HG03575 (cell line): ENCODE results near the gene ENTREP3.
"Not testable (repeated sequence)": the region's sequence is repeated elsewhere in the genome, so short reads cannot be mapped to it uniquely, and the experiment has no call there.

Source experiments
- ATAC-seq: cut with Tn5 transposase; IDR thresholded peaks from one replicate; pipeline ENCODE4 v1.9.1; 2021; ENCODE audit not compliant: unreplicated experiment, insufficient number of reproducible peaks, low FRiP score; ENCODE audit errors: extremely low read depth

Gene ENTREP3

GRCh38 chr1:155232001-155232978, 23.0 kb downstream of the ENTREP3 start:
- not testable (repeated sequence) for ATAC-seq

- ATAC-seq = not testable (repeated sequence)
Measured at GRCh38 chr1:155231302-155231701, 24.0 kb downstream of the ENTREP3 start.

GRCh38 chr1:155228096-155228427, 27.2 kb downstream of the ENTREP3 start:
- ATAC-seq = no peak

- ATAC-seq = peak; percentile 64
Measured at GRCh38 chr1:155227261-155228095, 27.8 kb downstream of the ENTREP3 start.

GRCh38 chr1:155226910-155227260, 28.4 kb downstream of the ENTREP3 start:
- ATAC-seq = no peak

- ATAC-seq = no peak
Measured at GRCh38 chr1:155226188-155226909, 28.9 kb downstream of the ENTREP3 start.

GRCh38 chr1:155225404-155225759, 29.9 kb downstream of the ENTREP3 start:
- ATAC-seq = not testable (repeated sequence)

GRCh38 chr1:155223047-155223446, 32.2 kb downstream of the ENTREP3 start:
- ATAC-seq = no peak

GRCh38 chr1:155220211-155220965, 34.9 kb downstream of the ENTREP3 start:
- ATAC-seq = not testable (repeated sequence)

- no peak for ATAC-seq
Measured at GRCh38 chr1:155219592-155220031, 35.7 kb downstream of the ENTREP3 start.

- no peak for ATAC-seq
Measured at GRCh38 chr1:155218854-155219591, 36.3 kb downstream of the ENTREP3 start.

- ATAC-seq = not testable (repeated sequence)
Measured at GRCh38 chr1:155214702-155215101, 40.6 kb downstream of the ENTREP3 start.

- not testable (repeated sequence) for ATAC-seq
Measured at GRCh38 chr1:155212051-155212440, 43.2 kb downstream of the ENTREP3 start.

- ATAC-seq = not testable (repeated sequence)
Measured at GRCh38 chr1:155211381-155212050, 43.8 kb downstream of the ENTREP3 start.

GRCh38 chr1:155210314-155211104, 44.8 kb downstream of the ENTREP3 start:
- ATAC-seq = no peak

GRCh38 chr1:155209312-155209721, 46.0 kb downstream of the ENTREP3 start:
- no peak for ATAC-seq
